CD4-positive, alpha-beta T cell treated with Interleukin-15 for 1 hour (primary cell): ENCODE results near the gene PPCDC.
A peak's percentile ranks its signal among the peaks of the same experiment; 100 is the strongest.

Experiments
- DNase-seq: peaks from one replicate; pipeline ENCODE4 v3.0.0-alpha.2; 2020

Gene PPCDC

GRCh38 chr15:75048394-75048793 lies 25.0 kb downstream of the PPCDC start:
- no peak for DNase-seq

GRCh38 chr15:75049392-75049791 lies 26.0 kb downstream of the PPCDC start:
- DNase-seq: no peak

DNA sequence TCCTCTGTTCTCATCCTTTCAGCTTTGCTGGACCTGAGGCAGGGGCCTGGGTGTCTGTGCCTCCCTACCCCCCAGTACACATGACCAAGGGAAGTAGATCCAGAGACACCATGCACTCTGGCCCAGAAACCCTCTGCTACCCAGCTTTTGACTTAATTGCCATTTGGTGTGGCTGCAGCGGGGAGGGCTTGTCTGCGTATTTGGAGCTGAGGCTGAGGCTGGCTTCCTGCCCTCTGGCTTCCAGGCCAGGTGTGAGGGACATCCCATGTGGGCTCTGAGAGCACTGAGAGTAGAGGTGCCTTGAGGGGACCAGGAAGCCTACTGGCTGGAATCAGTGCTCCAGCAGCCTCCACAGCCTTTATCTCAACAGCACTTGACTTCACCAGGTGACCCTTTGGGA lies 26.9 kb downstream of the PPCDC start:
- no peak for DNase-seq

DNA sequence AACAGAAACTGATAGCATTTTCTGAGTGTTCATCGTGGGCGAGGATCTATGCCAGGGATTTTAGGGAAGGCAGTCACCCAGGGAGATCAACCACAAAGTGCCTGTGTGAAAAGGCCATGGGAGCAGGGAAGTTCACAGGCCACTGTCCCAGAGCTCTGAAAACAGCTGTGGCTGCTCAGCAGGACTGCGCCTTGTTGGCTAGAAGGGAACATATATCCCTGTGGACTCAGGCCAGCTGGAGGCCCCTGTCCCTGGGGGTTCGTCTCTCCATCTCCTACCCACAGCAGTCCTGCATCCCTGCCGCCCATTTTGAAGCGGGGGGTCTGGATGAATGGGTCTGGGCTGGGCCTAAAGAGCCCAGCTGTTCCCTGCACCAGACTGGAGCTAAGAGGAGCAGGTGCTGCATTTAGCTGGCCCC lies 27.8 kb downstream of the PPCDC start:
- no peak for DNase-seq

DNA sequence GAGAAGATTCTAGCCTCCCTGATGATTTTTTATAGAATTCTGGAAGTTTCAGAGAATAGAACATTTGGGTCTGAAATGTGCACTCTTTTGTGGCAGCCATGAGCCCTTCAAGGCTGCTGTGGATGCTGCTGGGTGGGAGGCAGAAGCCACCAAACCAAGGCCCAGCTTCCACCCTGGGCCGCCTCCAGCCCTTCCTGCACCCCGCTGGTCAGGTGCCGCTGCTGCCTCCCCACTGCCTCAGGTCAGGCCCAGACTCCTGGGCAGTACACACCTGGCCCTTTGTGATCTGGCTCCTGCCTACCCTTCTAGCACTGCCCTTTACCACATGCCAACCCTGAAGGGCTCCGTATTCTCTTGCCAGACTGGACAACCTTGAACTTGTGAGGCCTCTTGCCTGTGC lies 28.3 kb downstream of the PPCDC start:
- no peak for DNase-seq

GRCh38 chr15:75052972-75053747 lies 29.8 kb downstream of the PPCDC start:
- no peak for DNase-seq

DNA sequence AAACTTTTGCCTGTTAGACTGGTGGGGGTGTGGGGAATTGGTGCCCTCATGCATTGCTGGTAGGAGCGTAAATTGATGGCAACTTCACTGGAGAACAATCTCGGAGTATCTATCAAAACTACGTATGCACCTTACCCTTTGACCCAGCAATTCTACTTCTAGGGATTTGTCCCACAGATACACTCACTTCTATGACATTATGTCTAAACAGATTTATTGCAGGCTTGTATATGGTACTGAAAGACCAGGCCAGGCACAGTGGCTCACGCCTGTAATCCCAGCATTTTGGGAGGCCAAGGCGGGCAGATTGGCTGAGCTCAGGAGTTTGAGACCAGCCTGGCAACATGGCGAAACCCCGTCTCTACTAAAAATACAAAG lies 30.3 kb downstream of the PPCDC start:
- DNase-seq: no peak

GRCh38 chr15:75054172-75054897 lies 30.9 kb downstream of the PPCDC start:
- no peak for DNase-seq

DNA sequence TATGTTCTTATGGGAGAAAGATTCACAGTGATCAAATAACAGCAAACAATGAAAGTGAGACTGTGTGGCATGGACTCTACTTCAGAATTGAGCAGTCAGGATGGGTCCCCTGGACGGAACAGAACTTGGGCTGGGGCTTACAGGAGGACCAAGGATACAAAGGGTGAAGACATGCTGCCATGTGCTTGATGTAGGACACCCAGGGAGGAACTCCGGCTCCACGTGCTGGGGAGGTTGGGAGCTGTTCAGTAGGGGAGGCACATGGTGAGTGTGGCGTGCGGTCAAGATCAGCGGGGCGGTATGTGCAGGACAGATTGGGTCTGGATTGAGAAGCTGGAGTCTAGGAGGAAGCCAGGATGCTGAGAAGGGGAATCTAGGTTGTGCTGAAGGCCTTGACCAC lies 32.6 kb downstream of the PPCDC start:
- DNase-seq: no peak

DNA sequence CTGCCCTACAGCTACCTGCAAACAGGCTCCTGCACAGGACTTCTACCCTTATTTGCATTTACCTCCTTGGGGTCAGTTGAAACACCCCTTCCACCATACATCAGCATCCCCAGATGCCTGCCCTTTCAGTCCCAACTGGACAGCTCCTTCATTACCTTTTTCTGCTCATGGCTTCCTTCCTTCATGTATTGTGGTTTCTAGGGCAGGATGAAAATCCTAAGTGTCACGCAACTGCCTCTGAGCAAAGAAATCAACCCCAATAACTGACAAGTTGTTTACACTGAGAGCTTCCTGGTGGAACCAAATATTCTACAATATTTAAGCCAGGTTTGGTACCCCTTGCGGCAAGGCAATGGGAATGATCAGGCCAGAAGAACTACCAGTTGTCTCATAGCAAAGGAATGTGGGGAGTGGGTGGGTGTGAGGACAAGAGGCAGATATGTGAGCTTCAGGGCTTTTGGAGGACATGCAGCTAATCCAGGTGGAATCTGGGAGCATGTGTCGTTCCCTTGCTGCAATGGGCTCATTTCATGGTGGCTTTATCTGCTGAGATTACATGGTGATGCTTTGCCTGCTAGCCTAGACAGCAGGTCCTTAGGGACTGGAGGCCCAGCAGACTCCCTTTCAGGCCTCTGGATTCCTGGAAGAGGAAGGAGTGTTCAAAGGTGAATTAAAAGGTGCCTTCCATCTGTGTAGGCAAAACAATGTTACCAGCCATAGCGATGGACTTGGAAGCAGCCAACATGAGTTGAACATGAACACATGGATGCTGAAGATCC lies 34.9 kb downstream of the PPCDC start:
- no peak for DNase-seq

DNA sequence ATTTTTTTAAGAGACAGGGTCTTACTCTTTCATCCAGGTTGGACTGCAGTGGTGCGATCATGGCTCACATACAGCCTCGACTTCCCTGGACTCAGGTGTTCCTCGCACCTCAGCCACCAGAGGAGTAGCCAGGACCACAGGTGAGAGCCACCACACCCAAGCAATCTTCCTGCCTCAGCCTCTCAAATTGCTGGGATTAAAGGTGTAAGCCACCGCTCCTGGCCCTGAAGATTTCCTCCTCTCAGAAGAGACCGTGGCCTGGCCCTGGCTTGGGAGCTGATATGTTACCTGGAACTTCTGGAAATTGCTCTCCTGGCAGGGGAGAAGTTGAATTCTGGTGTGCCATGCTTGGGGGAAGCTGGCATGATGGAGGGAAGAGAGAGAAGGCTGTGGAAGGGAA lies 36.2 kb downstream of the PPCDC start:
- DNase-seq: no peak

DNA sequence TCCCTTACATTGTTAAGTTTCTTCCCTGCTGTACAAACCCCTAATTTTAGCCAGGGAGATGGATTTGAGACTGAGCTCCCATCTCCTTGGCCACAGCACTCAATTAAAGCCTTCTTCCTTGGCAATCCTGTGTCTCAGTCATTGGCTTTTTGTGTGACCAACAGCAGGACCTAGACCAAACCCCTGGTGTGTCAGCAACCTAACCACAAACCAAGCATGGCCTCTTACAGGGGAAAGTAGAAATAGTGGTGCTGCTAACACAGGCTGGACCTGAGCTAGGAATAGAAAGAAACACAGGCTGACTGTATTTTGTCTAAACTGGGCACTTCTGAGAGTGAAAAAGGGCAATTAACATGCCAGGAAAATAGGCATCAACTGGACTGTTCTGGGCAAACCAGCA lies 37.9 kb downstream of the PPCDC start:
- DNase-seq: peak; percentile 42

GRCh38 chr15:75062706-75063105 lies 39.3 kb downstream of the PPCDC start:
- no peak for DNase-seq

DNA sequence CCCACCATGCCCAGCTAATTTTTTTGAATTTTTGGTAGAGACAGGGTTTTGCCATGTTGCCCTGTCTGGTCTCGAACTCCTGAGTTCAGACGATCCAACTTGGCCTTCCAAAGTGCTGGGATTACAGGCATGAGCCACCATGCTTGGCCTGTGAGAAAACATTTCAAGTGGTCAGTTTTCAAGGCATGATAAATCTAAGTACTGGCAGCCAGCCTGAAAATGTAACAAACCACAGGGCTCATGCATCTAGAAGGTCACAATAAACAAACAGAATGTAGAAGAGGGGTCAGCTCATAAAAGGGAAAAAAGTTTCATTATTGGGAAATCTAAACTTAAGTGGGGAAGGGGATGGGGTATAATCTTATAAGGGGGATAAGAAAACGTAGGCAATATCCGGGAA lies 39.9 kb downstream of the PPCDC start:
- DNase-seq: no peak

DNA sequence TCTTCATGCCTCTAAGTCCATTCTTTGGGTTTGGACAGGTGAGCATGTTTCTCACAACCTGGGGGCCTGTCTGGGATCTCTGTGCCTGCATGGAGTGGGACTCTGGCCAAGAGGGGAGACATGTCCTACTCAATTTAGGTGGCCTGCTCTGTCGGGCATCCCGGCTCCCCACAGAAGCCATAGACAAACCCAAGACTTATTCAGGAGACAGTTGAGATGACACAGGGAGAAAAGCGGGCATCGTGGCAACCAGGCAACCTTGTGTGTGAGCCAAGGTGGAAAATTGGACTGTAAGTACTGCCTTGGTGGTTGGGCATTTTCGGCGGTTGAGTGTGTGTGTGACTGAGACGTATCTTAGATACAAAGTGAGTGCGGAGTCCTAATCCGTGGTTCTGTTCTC lies 40.5 kb downstream of the PPCDC start:
- no peak for DNase-seq

DNA sequence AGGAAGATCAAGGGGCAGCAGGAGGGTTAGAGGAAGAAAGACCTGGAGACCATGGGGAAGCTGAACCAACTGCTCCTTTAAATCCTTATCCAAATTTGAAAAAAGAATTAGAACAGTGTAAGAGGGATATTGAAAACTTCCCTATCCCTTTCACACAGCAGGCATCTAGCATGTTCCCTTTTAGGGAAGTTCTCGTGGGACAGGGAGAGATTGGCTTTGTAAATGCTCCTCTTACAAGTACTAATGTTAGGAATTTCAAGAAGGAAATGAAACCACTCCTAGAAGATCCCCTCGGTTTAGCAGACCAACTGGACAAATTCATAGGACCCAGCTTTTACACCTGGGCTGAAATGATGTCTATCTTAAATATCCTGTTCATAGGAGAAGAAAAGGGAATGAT lies 41.5 kb downstream of the PPCDC start:
- DNase-seq: no peak

- no peak for DNase-seq
Measured at GRCh38 chr15:75065467-75065850, 42.1 kb downstream of the PPCDC start.

GRCh38 chr15:75065851-75066509 lies 42.6 kb downstream of the PPCDC start:
- DNase-seq: no peak

- peak; percentile 62 for DNase-seq
Measured at GRCh38 chr15:75067123-75067830, 43.9 kb downstream of the PPCDC start.

DNA sequence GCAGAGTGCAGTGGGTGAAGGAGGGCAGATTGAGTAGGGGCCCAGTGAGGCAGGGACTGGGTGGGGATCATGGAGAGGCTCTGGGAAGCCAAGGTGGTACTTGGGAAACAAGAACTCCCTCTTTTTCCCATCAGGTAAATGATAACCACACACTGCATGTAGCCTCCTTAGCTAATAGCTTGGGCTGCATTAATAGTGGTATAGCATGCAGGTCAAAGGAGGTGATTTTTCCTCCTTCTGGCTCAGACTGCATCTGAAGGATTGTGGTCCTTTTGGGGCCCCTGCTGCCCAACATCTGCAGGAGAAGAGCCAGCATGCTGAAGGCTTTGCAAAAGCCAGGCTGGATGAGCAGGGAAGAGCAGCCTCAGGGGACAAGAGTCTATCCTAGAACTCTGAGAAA lies 45.4 kb downstream of the PPCDC start:
- no peak for DNase-seq

GRCh38 chr15:75069301-75069925 lies 46.0 kb downstream of the PPCDC start:
- DNase-seq: peak; percentile 75

GRCh38 chr15:75070674-75071073 lies 47.3 kb downstream of the PPCDC start:
- DNase-seq: no peak
